A549 (cell line): ENCODE results near the gene ZMYM1. TPM values are rescaled to one million over a fixed set of nuclear protein-coding genes. Genes with fewer than 3 reads are reported as not detected.

ENCODE experiments used
- ATAC-seq, 2 experiments: fragments of 200-7000 bp in 1 of 2; fragments of >200 bp in 1 of 2; cut with Nextera tagmentation in 1 of 2; cut with Tn5 transposase in 1 of 2; 3 replicates each; pipeline versions ENCODE4 v1.8.0 to v1.9.1; 2018 to 2020; ENCODE audit warnings: mild to moderate bottlenecking in 1 of 2, moderate library complexity in 1 of 2
- CTCF ChIA-PET: fragments of 300-600 bp; sonication (Branson Sonifier 250); formaldehyde crosslinking; extraction: SDS; loops from one replicate; lab custom pipeline; 2021; ENCODE audit warnings: antibody characterized with exemption, inconsistent platforms; lab: Yijun Ruan, JAX
- POLR2A ChIA-PET: fragments of 350-600 bp; formaldehyde crosslinking; extraction: SDS; loops from one replicate; lab custom pipeline; 2021; ENCODE audit warnings: antibody characterized with exemption, inconsistent platforms; lab: Yijun Ruan, JAX
- DNase-seq, 2 experiments: peaks; one replicate each; pipeline versions ENCODE4 v3.0.0 to v3.0.0-alpha.2; 2011 to 2016; ENCODE audit warnings: low read depth in 1 of 2, low spot score in 1 of 2
- FAIRE-seq: peaks from 2 replicates; lab custom pipeline; 2011; peaks lifted over from hg19 to GRCh38; lab: Jason Lieb, UNC
- H3K27ac ChIP-seq, 2 experiments: fragments of >200 bp; sonication (Bioruptor Twin); formaldehyde crosslinking; 3 replicates each; pipeline ENCODE4 v1.5.1; 2016 to 2017
- H3K4me1 ChIP-seq: fragments of >200 bp; sonication (Bioruptor Twin); formaldehyde crosslinking; 3 replicates; pipeline ENCODE4 v1.6.1; 2016
- H3K4me2 ChIP-seq: fragments of >200 bp; sonication (Bioruptor Twin); formaldehyde crosslinking; 3 replicates; pipeline ENCODE4 v1.6.1; 2016
- H3K4me3 ChIP-seq: fragments of >200 bp; sonication (Bioruptor Twin); formaldehyde crosslinking; 3 replicates; pipeline ENCODE4 v1.5.1; 2016
- H3K9me3 ChIP-seq: fragments of >200 bp; sonication (Bioruptor Twin); formaldehyde crosslinking; 3 replicates; pipeline ENCODE4 v1.6.1; 2016
- CBX2 ChIP-seq: fragments of 200-600 bp; sonication (generic); IDR thresholded peaks from 2 replicates; pipeline ENCODE4 v1.6.1; 2016; ENCODE audit warnings: low read depth, mild to moderate bottlenecking, borderline replicate concordance
- CBX8 ChIP-seq: fragments of 200-600 bp; sonication (generic); IDR thresholded peaks from 2 replicates; pipeline ENCODE4 v1.6.1; 2016
- CEBPB ChIP-seq, 2 experiments: fragments of >200 bp in 1 of 2; sonication (Bioruptor Twin) in 1 of 2; formaldehyde crosslinking in 1 of 2; IDR thresholded peaks; 2 replicates each; pipeline ENCODE4 v1.6.1; 2012 to 2016
- EHF ChIP-seq: fragments of 250-450 bp; sonication (Bioruptor Pico); IDR thresholded peaks from 2 replicates; pipeline ENCODE4 v1.5.0; 2020; ENCODE audit warnings: mild to moderate bottlenecking
- EHMT2 ChIP-seq: fragments of 200-600 bp; sonication (generic); IDR thresholded peaks from 2 replicates; pipeline ENCODE4 v1.6.1; 2016; ENCODE audit warnings: antibody characterized with exemption, low read depth, mild to moderate bottlenecking, moderate library complexity
- GATA3 ChIP-seq: IDR thresholded peaks from 2 replicates; pipeline ENCODE4 v1.6.1; 2012; ENCODE audit warnings: borderline replicate concordance
- HOXA7 ChIP-seq: fragments of 250-450 bp; sonication (Bioruptor Pico); IDR thresholded peaks from 2 replicates; pipeline ENCODE4 v1.5.0; 2020; ENCODE audit warnings: mild to moderate bottlenecking, moderate library complexity
- HOXB13 ChIP-seq: fragments of 250-450 bp; sonication (Bioruptor Pico); IDR thresholded peaks from 2 replicates; pipeline ENCODE4 v1.5.0; 2020; ENCODE audit warnings: low read depth, mild to moderate bottlenecking, moderate library complexity
- JUN ChIP-seq, 2 experiments: fragments of >200 bp; sonication (Bioruptor Twin); formaldehyde crosslinking; IDR thresholded peaks; 2 replicates in 1 of 2; 3 replicates in 1 of 2; pipeline ENCODE4 v1.6.1; 2016 to 2017
- JUNB ChIP-seq: fragments of >200 bp; sonication (Bioruptor Twin); formaldehyde crosslinking; IDR thresholded peaks from 2 replicates; pipeline ENCODE4 v1.6.1; 2016
- KDM5A ChIP-seq: fragments of 200-600 bp; sonication (generic); IDR thresholded peaks from 2 replicates; pipeline ENCODE4 v1.6.1; 2016; ENCODE audit warnings: antibody characterized with exemption, mild to moderate bottlenecking
- MAFK ChIP-seq: fragments of 450-650 bp; IDR thresholded peaks from 2 replicates; pipeline ENCODE4 v1.6.1; 2014; ENCODE audit not compliant: partially characterized antibody
- NPAS2 ChIP-seq: fragments of 250-450 bp; sonication (Bioruptor Pico); IDR thresholded peaks from 2 replicates; pipeline ENCODE4 v1.8.0; 2022; ENCODE audit warnings: mild to moderate bottlenecking, moderate library complexity, borderline replicate concordance
- POLR2A ChIP-seq: IDR thresholded peaks from 2 replicates; pipeline ENCODE4 v1.6.1; 2012; ENCODE audit warnings: mild to moderate bottlenecking, low read length
- SREBF2 ChIP-seq: fragments of 450-650 bp; IDR thresholded peaks from 2 replicates; pipeline ENCODE4 v1.6.1; 2014; ENCODE audit warnings: mild to moderate bottlenecking, moderate library complexity
- TP53 ChIP-seq: fragments of 250-450 bp; sonication (Bioruptor Pico); IDR thresholded peaks from 2 replicates; pipeline ENCODE4 v1.5.0; 2021; ENCODE audit warnings: mild to moderate bottlenecking, moderate library complexity
- ZFP36 ChIP-seq: fragments of 450-650 bp; IDR thresholded peaks from 2 replicates; pipeline ENCODE4 v1.6.1; 2014; ENCODE audit warnings: borderline replicate concordance; ENCODE audit not compliant: partially characterized antibody
- ZSCAN20 ChIP-seq: fragments of 250-450 bp; sonication (Bioruptor Pico); IDR thresholded peaks from 2 replicates; pipeline ENCODE4 v1.8.0; 2022; ENCODE audit warnings: mild to moderate bottlenecking, moderate library complexity
- WGBS: methylation state at CpG from one replicate; pipeline ENCODE4 v1.1.6; 2017; ENCODE audit errors: missing lambda C conversion rate; 5-methylcytosine and 5-hydroxymethylcytosine counted together
- polyA plus RNA-seq, 4 experiments: library from polyadenylated mRNA; depleted of rRNA in 3 of 4; stranded (reverse); fragments of >200 nt; fragmentation: RNase III in 1 of 4; extraction: RNeasy Plus Mini Kit Qiagen cat#74134 plus additional on column Dnase treatment in 1 of 4; gene quantifications; 2 replicates in 3 of 4; 3 replicates in 1 of 4; pipeline ENCODE4 v1.2.3, GENCODE V29; 2011 to 2017
- TF ChIP-seq, protein P1 (sequence below): IDR thresholded peaks from 2 replicates; pipeline ENCODE4 v1.6.1; 2012
- TF ChIP-seq, protein P2 (sequence below): fragments of 250-450 bp; sonication (Bioruptor Pico); IDR thresholded peaks from 2 replicates; pipeline ENCODE4 v1.5.0; 2021; ENCODE audit warnings: mild to moderate bottlenecking, moderate library complexity, borderline replicate concordance
- TF ChIP-seq, protein P3 (sequence below): fragments of >200 bp; sonication (Bioruptor Twin); formaldehyde crosslinking; IDR thresholded peaks from 2 replicates; pipeline ENCODE4 v1.6.1; 2016

The ZMYM1 gene
- polyA plus RNA-seq, 2 of the 4 experiments (the other 2 are of a cell fraction), result 6.5 to 14.4 TPM

DNA sequence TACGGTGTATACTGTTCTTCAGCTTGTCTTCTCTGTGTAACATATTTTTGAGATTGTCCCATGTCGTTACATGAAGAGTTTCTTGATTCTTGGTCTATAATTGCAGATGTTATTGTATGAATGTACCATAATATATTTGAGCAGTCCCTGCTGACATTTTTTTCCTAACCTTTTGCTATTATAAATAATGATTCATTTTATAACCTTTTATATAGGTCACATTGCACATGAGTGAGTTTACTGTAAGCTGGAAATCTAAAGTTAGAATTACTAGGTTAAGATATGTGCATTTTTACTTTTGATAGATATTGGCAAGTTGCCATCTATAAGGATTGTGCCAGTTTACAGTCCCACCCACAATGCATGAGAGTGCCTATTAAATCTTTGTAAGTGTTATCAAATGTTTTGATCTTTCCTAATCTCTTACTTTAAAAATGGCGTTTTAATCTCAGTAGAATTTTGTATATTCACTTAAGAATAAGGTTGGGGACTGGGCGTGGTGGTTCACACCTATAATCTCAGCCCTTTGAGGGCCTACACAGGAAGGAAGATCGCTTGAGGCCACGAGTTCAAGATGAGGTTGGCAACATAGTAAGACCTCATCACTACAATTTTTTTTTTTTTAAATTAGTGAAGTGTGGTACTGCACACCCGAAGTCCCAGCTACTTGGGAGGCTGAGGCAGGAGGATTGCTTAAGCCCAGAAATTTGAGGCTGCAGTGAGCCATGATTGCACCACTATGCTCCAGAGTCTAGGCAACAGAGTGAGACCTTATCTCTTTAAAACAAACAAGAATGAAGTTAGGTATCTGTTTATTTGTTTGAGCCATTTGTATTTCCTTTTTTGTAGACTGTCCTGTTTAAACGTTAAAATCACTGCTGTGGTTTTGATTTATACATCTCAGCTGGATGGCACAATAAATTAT lies 36.5 kb downstream of the ZMYM1 start:
- no peak for TF ChIP-seq NPAS2 (CRISPR knock-in tag)
- TF ChIP-seq EHMT2, result no peak
- no peak for TF ChIP-seq JUN (IDR thresholded peaks at IDR 0.05)
- POLR2A ChIA-PET, result no interaction called here
- FAIRE-seq (no peak), ATAC-seq (no peak), DNase-seq (no peak)
- Histone ChIP-seq H3K4me2 (no peak overlapping the region), H3K9me3 (no peaks in the 10 kb centered on the region), H3K4me1 (peaks cover 9% of the 10 kb centered on the region), H3K27ac (no peak overlapping the region), H3K4me3 (no peak overlapping the region)
- 82% methylated on average over 8 of the region's 8 CpGs for WGBS
- CTCF ChIA-PET, result no interaction called here

DNA sequence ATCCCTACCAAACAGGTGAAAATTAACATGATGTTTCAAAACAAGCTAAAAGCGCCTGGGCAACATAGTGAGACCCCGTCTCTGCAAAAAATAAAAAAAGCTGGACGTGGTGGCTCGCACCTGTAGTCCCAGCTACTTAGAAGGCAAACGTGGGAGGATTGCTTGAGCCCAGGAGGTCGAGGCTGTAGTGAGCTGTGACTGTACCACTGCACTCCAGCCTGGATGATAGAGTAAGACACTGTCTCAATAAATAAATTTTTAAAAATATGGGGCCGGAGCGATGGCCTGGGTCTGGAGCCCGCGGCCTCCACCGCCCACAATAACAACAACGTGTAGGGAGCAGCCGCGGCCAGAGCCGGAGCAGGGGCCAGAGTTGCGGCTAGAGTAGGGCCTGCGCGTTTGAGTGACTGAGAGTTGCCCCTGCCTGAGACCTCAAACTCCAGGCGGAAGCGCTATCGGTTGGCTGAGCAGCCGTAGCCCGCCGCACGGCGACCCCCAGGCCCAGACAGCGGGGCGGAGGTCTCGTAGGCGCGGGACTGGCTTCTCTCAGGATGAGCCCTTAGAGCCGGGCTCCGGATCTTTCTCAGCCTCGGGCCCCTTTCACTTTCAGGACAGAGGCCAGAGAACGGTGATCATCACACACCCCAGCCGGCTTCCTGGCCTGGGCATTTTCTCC lies 41.4 kb downstream of the ZMYM1 start:
- TF ChIP-seq HOXA7 (CRISPR knock-in tag) (no peak), CEBPB (IDR thresholded peaks at IDR 0.05) (no peak), POLR2A (no peak), ZFP36 (no peak)
- TF ChIP-seq, protein P1, sequence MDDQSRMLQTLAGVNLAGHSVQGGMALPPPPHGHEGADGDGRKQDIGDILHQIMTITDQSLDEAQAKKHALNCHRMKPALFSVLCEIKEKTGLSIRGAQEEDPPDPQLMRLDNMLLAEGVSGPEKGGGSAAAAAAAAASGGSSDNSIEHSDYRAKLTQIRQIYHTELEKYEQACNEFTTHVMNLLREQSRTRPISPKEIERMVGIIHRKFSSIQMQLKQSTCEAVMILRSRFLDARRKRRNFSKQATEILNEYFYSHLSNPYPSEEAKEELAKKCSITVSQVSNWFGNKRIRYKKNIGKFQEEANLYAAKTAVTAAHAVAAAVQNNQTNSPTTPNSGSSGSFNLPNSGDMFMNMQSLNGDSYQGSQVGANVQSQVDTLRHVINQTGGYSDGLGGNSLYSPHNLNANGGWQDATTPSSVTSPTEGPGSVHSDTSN, result no peak
- TF ChIP-seq, all 56 proteins: peak for 0
- Histone ChIP-seq H3K27ac (no peak overlapping the region), H3K9me3 (no peaks in the 10 kb centered on the region), H3K4me2 (no peak overlapping the region), H3K4me3 (no peak overlapping the region), H3K4me1 (no peaks in the 10 kb centered on the region)
- ATAC-seq (no peak; a peak in 2 of 6 replicates), FAIRE-seq (no peak), DNase-seq (no peak)
- CTCF ChIA-PET, result interaction anchor here (0.7 to 1.4 kb wide), 2 partner anchors 8 to 202 kb away, joined by 4 read pairs; no protein-coding TSS in a partner anchor
- POLR2A ChIA-PET, result no interaction called here
- WGBS, result 85% methylated on average over 21 of the region's 36 CpGs

DNA sequence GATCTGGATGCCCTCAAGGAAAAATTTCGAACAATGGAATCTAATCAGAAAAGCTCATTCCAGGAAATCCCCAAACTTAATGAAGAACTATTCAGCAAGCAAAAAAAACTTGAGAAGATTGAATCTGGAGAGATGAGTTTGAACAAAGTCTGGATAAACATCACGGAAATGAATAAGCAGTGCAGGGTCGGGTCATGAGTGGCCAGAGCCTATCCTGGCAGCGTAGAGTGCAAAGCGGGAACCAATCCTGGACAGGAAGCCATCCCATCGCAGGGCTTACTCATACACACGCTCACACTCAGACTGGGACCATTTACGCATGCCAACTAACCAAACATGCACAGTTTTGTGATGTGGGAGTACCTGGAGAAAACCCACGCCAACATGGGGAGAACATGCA lies 43.1 kb downstream of the ZMYM1 start:
- H3K4me3 ChIP-seq, result no peak overlapping the region
- TF ChIP-seq NPAS2 (CRISPR knock-in tag) (no peak), ZFP36 (no peak), EHF (CRISPR knock-in tag) (no peak), ZSCAN20 (CRISPR knock-in tag) (no peak), KDM5A (no peak), HOXB13 (CRISPR knock-in tag) (no peak), JUN (IDR thresholded peaks at IDR 0.05) (no peak), MAFK (no peak), CBX2 (no peak), GATA3 (no peak), TP53 (no peak), JUNB (no peak), CBX8 (no peak), SREBF2 (no peak)
- TF ChIP-seq, protein P2, sequence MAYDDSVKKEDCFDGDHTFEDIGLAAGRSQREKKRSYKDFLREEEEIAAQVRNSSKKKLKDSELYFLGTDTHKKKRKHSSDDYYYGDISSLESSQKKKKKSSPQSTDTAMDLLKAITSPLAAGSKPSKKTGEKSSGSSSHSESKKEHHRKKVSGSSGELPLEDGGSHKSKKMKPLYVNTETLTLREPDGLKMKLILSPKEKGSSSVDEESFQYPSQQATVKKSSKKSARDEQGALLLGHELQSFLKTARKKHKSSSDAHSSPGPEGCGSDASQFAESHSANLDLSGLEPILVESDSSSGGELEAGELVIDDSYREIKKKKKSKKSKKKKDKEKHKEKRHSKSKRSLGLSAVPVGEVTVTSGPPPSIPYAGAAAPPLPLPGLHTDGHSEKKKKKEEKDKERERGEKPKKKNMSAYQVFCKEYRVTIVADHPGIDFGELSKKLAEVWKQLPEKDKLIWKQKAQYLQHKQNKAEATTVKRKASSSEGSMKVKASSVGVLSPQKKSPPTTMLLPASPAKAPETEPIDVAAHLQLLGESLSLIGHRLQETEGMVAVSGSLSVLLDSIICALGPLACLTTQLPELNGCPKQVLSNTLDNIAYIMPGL (CRISPR knock-in tag), result no peak
- TF ChIP-seq, protein P3, sequence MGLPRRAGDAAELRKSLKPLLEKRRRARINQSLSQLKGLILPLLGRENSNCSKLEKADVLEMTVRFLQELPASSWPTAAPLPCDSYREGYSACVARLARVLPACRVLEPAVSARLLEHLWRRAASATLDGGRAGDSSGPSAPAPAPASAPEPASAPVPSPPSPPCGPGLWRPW, result no peak
- TF ChIP-seq, all 56 proteins: peak for 0
- ChIA-PET POLR2A (no interaction called here), CTCF (no interaction called here)
- WGBS, result 76% methylated on average over 9 of the region's 9 CpGs
- no peak for DNase-seq
- Histone ChIP-seq H3K4me1 (no peaks in the 10 kb centered on the region), H3K27ac (no peak overlapping the region), H3K4me2 (no peak overlapping the region), H3K9me3 (peaks cover 7% of the 10 kb centered on the region; the same call in 2 of the 3 replicates)
- ATAC-seq, result no peak
- no peak for FAIRE-seq
